Fibroblast of the aortic adventitia (primary cell): Measurements from ENCODE around the gene PRRG4. TPM values are rescaled to one million over a fixed set of nuclear protein-coding genes. Genes with fewer than 3 reads are reported as not detected.
"Not testable (repeated sequence)": the region's sequence is repeated elsewhere in the genome, so short reads cannot be mapped to it uniquely, and the experiment has no call there.

ENCODE experiments used
- DNase-seq: peaks from one replicate; pipeline ENCODE4 v3.0.0-alpha.2; 2010; ENCODE audit warnings: low read depth
- H3K4me3 ChIP-seq: 2 replicates; pipeline ENCODE4 v1.5.1; 2011; ENCODE audit warnings: low read depth, mild to moderate bottlenecking, control low read depth, low read length, moderate library complexity
- total RNA-seq: library from RNA; depleted of rRNA; stranded (reverse); fragments of >200 nt; gene quantifications from 2 replicates; pipeline ENCODE4 v1.2.3, GENCODE V29; 2012; ENCODE audit warnings: low replicate concordance
- TF ChIP-seq, protein P1 (sequence below): IDR thresholded peaks from 2 replicates; pipeline ENCODE4 v1.5.1; 2011; ENCODE audit warnings: mild to moderate bottlenecking, low read length, control low read depth, inconsistent platforms; ENCODE audit not compliant: insufficient read depth

Gene PRRG4
- total RNA-seq: 0.36 and 0.49 TPM in 2 replicates

DNA sequence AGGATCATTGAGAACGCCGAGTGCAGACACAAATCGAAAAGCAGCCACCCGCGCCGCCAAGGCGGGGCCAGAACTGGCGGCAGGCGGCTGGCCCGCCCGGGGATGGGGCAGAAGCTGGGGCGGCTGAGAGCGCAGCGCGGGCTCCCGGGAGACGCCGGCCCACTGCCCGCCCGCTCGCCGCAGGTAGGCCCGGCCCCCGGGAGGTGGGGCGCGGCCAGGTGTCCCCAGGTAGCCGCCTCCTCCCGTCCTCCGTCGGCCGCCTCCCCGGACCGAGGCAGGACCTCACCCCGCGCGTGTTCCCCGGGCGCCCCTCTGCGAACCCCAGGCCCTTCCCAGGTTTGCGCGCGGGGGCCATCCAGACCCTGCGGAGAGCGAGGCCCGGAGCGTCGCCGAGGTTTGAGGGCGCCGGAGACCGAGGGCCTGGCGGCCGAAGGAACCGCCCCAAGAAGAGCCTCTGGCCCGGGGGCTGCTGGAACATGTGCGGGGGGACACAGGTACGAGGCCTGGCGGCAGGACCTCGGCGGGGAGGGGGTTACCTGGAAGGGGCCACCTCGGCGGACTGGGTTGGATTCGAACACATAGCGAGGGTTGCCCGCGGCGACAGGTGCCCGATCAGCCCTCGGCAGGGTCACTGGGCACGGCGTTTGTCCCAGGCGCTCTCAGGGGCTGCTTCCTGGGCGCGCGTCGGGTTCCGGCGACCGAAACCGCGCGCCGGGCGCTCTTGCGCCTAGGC, at the start of gene PRRG4:
PRRG4 (plus strand) TSS at position 248 of the 733 bp plus-strand sequence. CDS start 603 bp downstream, outside the sequence.
- DNase-seq: no peak
- peak within 1 kb of the TSS; percentile 69 for H3K4me3 ChIP-seq
- TF ChIP-seq, protein P1, sequence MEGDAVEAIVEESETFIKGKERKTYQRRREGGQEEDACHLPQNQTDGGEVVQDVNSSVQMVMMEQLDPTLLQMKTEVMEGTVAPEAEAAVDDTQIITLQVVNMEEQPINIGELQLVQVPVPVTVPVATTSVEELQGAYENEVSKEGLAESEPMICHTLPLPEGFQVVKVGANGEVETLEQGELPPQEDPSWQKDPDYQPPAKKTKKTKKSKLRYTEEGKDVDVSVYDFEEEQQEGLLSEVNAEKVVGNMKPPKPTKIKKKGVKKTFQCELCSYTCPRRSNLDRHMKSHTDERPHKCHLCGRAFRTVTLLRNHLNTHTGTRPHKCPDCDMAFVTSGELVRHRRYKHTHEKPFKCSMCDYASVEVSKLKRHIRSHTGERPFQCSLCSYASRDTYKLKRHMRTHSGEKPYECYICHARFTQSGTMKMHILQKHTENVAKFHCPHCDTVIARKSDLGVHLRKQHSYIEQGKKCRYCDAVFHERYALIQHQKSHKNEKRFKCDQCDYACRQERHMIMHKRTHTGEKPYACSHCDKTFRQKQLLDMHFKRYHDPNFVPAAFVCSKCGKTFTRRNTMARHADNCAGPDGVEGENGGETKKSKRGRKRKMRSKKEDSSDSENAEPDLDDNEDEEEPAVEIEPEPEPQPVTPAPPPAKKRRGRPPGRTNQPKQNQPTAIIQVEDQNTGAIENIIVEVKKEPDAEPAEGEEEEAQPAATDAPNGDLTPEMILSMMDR: no peak

DNA sequence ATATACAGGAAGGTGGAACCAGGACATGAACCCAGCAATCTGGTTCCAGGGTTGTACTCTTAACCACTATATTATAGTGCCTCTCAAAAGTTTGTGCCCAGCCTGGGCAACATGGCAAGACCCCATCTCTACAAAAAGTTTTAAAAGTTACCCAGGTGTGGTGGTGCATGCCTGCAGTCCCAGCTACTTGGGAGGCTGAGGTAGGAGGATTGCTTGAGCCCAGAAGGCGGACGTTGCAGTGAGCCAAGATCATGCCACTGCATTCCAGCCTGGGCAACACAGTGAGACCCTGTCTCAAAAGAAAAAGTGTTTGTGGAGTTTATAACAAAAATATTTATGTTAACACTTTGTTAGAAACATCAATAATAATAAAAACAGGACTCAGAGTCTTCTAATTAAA, 48.9 kb upstream of the PRRG4 start:
- not testable (repeated sequence) for DNase-seq, H3K4me3 ChIP-seq

DNA sequence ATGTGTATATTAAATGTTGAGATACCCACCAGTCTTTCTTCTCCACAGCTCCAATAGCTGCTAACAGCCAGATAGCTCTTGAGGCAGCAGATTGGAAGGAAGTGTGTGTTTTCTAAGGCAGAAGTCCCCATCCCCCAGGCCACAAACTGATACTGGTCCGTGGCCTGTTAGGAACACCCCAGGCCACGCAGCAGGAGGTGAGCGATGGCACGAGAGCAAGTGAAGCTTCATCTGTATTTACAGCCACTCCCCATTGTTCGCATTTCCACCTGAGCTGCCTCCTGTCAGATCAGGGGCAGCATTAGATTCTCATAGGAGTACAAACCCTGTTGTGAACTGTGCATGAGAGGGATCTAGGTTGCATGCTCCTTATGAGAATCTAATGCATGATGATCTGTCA, 48.0 kb upstream of the PRRG4 start:
- no peak overlapping the region for H3K4me3 ChIP-seq
- TF ChIP-seq, protein P1: no peak
- no peak for DNase-seq

DNA sequence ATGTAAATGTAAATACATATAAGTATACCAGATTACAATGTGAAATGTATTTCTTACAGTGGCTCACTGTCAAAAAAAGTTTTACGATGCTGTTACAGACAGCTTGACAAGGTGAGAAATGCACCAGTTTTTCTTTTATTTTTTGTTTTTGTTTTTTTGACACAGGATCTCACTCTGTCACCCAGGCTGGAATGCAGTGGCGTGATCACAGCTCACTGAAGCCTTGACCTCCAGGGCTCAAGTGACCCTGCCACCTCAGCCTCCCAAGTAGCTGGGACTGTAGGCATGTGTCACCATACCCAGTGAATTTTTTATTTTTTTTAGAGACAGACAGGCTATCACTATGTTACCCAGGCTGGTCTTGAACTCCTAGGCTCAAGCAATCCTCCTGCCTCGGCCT, 44.5 kb upstream of the PRRG4 start:
- TF ChIP-seq, protein P1: no peak
- DNase-seq: no peak
- no peak overlapping the region for H3K4me3 ChIP-seq

DNA sequence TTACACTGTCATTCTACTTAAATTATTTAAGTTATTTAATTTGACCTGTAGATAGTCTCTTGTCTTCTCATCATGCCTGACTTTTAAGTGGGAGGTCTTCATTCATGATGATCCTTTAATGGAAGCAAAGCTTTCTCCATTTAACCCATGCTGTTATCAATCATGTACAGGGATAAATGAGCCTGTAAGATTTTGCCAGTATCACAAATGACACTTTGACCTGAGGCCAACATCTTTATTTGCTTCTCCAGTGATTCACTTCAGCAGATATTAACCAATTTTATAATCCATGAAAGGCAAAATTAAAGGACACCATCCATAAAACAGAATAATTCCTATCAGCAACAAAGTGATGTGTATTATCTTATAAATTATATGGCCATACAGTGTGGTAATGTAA, 42.9 kb upstream of the PRRG4 start:
- TF ChIP-seq, protein P1: no peak
- DNase-seq: no peak
- no peak overlapping the region for H3K4me3 ChIP-seq

DNA sequence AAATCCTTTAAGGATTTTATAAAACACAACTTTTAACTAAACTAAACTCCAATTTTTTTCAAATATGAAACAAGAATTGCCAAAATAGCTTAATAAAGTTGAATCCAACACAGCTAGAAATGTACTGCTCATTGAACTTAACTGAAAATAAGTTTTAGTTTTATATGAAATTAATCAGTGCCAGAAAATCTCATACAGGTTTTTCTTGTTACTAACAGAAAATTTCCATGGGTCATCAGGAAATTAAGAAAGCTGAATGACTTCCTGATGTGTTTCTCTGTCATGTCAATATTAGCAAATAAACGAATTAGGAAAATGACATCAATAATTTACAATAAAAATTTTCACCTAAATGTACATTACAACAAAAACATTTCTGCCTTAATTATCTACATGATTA, 38.8 kb upstream of the PRRG4 start:
- DNase-seq: no peak
- no peak overlapping the region for H3K4me3 ChIP-seq
- TF ChIP-seq, protein P1: no peak

DNA sequence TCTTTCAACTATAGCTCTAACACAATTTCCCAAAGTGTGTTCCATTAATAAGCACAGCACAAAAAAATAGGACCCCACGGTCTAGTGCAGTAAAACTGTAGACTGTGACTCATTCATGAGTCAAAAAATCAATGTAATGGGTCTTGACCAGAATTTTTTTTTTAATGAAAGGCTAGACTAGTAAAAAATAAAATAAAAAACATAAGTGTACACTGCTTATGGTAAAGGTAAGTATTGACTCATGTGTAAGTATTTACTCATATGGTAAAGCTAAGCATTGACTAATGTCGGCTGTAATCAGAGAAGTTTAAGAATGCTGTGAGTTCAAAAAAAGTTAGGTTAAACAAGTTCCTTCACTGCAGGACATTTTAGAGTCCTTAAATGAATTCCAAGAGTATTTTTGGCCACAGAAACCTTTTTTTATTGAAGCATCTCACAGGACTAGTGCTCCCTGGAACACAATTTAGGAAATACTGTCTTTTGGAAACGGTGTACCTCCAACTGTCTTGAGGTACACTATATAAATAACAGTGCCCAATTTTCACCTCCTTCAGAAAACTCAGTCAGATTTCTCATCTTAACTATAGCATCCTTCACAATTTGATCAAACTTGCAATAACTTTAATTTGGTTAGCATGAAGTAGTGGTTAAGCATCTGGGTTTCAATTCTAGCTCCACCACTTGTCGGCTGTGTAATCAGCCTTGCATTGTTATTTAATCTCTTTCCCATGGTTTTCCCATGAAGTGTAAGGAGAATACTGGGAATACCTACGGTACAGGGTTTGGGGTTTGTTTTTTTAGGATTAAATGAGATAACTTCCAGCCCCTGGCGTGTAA, 37.4 kb upstream of the PRRG4 start:
- no peak for DNase-seq
- no peak overlapping the region for H3K4me3 ChIP-seq
- TF ChIP-seq, protein P1: no peak
